CD4-positive, alpha-beta T cell treated with Interferon gamma for 1 hour (primary cell): ENCODE measurements around the gene BTBD6.

ENCODE experiments used
- DNase-seq: peaks from one replicate; pipeline ENCODE4 v3.0.0-alpha.2; 2020

The BTBD6 gene

GRCh38 chr14:105211758-105212089 lies 36.6 kb upstream of the BTBD6 start:
- DNase-seq, result no peak

GRCh38 chr14:105212541-105213300 lies 35.6 kb upstream of the BTBD6 start:
- no peak for DNase-seq

GRCh38 chr14:105213361-105213760 lies 35.0 kb upstream of the BTBD6 start:
- no peak for DNase-seq

GRCh38 chr14:105214324-105214915 lies 33.9 kb upstream of the BTBD6 start:
- no peak for DNase-seq

- DNase-seq, result no peak
Measured at GRCh38 chr14:105215602-105216001, 32.7 kb upstream of the BTBD6 start.

GRCh38 chr14:105216490-105217247 lies 31.7 kb upstream of the BTBD6 start:
- no peak for DNase-seq

- no peak for DNase-seq
Measured at GRCh38 chr14:105217774-105218173, 30.6 kb upstream of the BTBD6 start.

- DNase-seq, result no peak
Measured at GRCh38 chr14:105218611-105219010, 29.7 kb upstream of the BTBD6 start.

GRCh38 chr14:105219043-105219612 lies 29.2 kb upstream of the BTBD6 start:
- no peak for DNase-seq

GRCh38 chr14:105219753-105220152 lies 28.6 kb upstream of the BTBD6 start:
- DNase-seq, result no peak

- DNase-seq, result no peak
Measured at GRCh38 chr14:105220699-105221597, 27.4 kb upstream of the BTBD6 start.

- DNase-seq, result no peak
Measured at GRCh38 chr14:105221598-105222178, 26.6 kb upstream of the BTBD6 start.

- no peak for DNase-seq
Measured at GRCh38 chr14:105223260-105223659, 25.1 kb upstream of the BTBD6 start.

- DNase-seq, result no peak
Measured at GRCh38 chr14:105223770-105224544, 24.4 kb upstream of the BTBD6 start.

GRCh38 chr14:105224845-105225570 lies 23.3 kb upstream of the BTBD6 start:
- no peak for DNase-seq

GRCh38 chr14:105226198-105226597 lies 22.1 kb upstream of the BTBD6 start:
- no peak for DNase-seq

- no peak for DNase-seq
Measured at GRCh38 chr14:105227346-105227745, 21.0 kb upstream of the BTBD6 start.

- no peak for DNase-seq
Measured at GRCh38 chr14:105228562-105228961, 19.8 kb upstream of the BTBD6 start.

GRCh38 chr14:105229099-105229655 lies 19.2 kb upstream of the BTBD6 start:
- DNase-seq, result no peak

GRCh38 chr14:105240811-105241576 lies 7.3 kb upstream of the BTBD6 start:
- DNase-seq, result no peak
